Measurements from ENCODE around the gene TMEM119. TPM values are rescaled to one million over a fixed set of nuclear protein-coding genes. Genes with fewer than 3 reads are reported as not detected.

TMEM119 gene
- total RNA-seq, 1 experiment from 2014 or later: not detected

DNA sequence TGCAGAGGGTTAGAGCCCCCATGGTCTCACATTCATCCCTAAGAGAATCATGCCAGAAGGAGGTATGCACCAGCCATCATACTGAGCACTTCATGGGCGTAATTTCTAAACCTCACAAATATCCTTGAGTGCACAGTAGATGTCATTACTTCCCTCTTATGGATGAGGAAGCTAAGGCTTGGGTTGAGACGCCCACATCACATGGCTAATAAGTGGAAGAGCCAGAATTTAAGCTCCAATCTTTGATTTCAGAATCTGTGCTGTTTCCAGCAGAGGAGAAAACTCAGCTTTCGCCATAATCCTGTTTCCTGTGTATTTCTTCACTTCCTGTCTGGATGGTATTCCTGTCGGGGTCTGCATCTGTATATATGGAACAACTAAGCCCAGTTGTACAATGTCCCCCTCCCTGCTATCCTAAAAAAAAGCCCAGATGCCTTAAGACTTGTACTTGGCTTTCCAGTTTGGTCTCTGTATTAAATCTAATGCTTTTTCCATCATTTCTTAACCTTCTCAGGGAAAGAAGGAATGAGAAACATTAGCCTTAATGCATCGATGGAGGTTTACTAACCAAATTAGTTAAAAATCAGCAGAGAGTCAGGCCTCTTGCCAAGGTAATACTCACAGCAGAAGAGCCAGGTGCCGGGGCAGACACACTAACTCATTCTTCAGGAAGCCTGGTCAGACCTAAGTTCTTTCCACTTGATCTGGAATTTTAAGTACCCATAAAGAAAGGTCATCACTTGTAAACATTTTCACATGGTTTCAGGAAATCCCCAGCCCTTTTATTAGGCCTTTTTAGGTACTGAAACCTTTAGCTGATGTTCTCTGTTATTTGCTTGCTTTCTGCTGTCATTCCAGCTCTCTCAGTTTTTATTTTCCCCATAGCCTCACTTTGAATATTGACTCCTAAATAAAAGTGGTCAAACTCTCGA, 30.2 kb downstream of the TMEM119 start:
- Histone ChIP-seq H3K36me3 (ENCODE audit: insufficient read depth, low read length, poor library complexity, severe bottlenecking) (peaks cover 52% of the 10 kb centered on the region), H3K4me3 (ENCODE audit: low read depth, low read length, poor library complexity, severe bottlenecking) (no peak overlapping the region), H3K27me3 (replicated peaks; ENCODE audit: insufficient read depth, low read depth, low read length, poor library complexity) (no peaks in the 10 kb centered on the region), H3K27ac (ENCODE audit: low read depth, low read length, poor library complexity, severe bottlenecking) (peak overlapping the region; percentile 77), H3K4me1 (ENCODE audit: insufficient read depth, low read length, poor library complexity, severe bottlenecking) (peaks cover 40% of the 10 kb centered on the region), H3K9me3 (ENCODE audit: low read depth, low read length, poor library complexity, severe bottlenecking) (no peaks in the 10 kb centered on the region)
- BruUV-seq (replicated peaks): no TSS peak
- intact Hi-C loops (cut with micrococcal nuclease; ENCODE audit: unreplicated experiment): loop anchor here (10.0 kb wide), 1 partner anchor 167 kb away; the partner anchor contains the start of gene CORO1C
- TF ChIP-seq EZH2 (IDR thresholded peaks at IDR 0.05; ENCODE audit: borderline replicate concordance, low read depth, low read length, poor library complexity, severe bottlenecking): no peak
- TF ChIP-seq, protein P1, sequence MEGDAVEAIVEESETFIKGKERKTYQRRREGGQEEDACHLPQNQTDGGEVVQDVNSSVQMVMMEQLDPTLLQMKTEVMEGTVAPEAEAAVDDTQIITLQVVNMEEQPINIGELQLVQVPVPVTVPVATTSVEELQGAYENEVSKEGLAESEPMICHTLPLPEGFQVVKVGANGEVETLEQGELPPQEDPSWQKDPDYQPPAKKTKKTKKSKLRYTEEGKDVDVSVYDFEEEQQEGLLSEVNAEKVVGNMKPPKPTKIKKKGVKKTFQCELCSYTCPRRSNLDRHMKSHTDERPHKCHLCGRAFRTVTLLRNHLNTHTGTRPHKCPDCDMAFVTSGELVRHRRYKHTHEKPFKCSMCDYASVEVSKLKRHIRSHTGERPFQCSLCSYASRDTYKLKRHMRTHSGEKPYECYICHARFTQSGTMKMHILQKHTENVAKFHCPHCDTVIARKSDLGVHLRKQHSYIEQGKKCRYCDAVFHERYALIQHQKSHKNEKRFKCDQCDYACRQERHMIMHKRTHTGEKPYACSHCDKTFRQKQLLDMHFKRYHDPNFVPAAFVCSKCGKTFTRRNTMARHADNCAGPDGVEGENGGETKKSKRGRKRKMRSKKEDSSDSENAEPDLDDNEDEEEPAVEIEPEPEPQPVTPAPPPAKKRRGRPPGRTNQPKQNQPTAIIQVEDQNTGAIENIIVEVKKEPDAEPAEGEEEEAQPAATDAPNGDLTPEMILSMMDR (conservative IDR thresholded peaks at IDR 0.05; ENCODE audit: low read depth, low read length): no peak
- ChIA-PET POLR2A (ENCODE audit: low non-redundant PET) (no interaction called here), CTCF (interaction anchor here (1.3 kb wide), 1 partner anchor 51 kb away, joined by 5 read pairs; no protein-coding TSS in a partner anchor)
- peak; percentile 66 for DNase-seq (ENCODE audit: low spot score)

DNA sequence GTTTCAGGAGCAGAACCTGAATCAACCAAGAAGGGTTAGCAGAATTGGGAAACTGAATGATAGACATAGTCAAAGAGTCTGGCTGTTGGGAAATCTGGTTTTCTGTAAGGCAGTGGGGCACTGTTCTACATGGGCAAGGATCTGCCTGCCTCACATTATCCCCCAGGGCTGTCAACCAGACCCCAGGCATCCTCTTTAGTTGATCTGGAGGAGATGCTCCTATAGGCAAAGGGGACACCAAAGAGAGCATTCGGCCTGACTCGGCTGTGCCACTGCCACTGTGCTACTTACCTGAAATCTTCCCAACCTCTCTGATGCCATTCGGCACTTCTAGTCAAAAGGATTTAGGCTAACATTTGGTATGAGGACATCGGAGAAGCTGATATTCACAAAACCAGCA, 31.4 kb downstream of the TMEM119 start:
- H3K36me3 ChIP-seq (ENCODE audit: insufficient read depth, low read length, poor library complexity, severe bottlenecking): peaks cover 52% of the 10 kb centered on the region
- no TSS peak for BruUV-seq (replicated peaks)
- ChIA-PET CTCF (interaction anchor here (0.6 kb wide), 1 partner anchor 55 kb away, joined by 4 read pairs; no protein-coding TSS in a partner anchor), POLR2A (ENCODE audit: low non-redundant PET) (no interaction called here)
- no peak for DNase-seq (ENCODE audit: low spot score)
- no peaks in the 10 kb centered on the region for H3K9me3 ChIP-seq (ENCODE audit: low read depth, low read length, poor library complexity, severe bottlenecking)
- intact Hi-C loops (cut with micrococcal nuclease; ENCODE audit: unreplicated experiment): loop anchor here (10.0 kb wide), 1 partner anchor 168 kb away; the partner anchor contains the start of gene CORO1C
- H3K27ac ChIP-seq (ENCODE audit: low read depth, low read length, poor library complexity, severe bottlenecking): peak overlapping the region; percentile 77
- no peak overlapping the region for H3K4me3 ChIP-seq (ENCODE audit: low read depth, low read length, poor library complexity, severe bottlenecking)
- no peaks in the 10 kb centered on the region for H3K27me3 ChIP-seq (replicated peaks; ENCODE audit: insufficient read depth, low read depth, low read length, poor library complexity)
- no peak for TF ChIP-seq EZH2 (IDR thresholded peaks at IDR 0.05; ENCODE audit: borderline replicate concordance, low read depth, low read length, poor library complexity, severe bottlenecking)
- TF ChIP-seq, protein P1 (conservative IDR thresholded peaks at IDR 0.05; ENCODE audit: low read depth, low read length): no peak
- peaks cover 40% of the 10 kb centered on the region for H3K4me1 ChIP-seq (ENCODE audit: insufficient read depth, low read length, poor library complexity, severe bottlenecking)

DNA sequence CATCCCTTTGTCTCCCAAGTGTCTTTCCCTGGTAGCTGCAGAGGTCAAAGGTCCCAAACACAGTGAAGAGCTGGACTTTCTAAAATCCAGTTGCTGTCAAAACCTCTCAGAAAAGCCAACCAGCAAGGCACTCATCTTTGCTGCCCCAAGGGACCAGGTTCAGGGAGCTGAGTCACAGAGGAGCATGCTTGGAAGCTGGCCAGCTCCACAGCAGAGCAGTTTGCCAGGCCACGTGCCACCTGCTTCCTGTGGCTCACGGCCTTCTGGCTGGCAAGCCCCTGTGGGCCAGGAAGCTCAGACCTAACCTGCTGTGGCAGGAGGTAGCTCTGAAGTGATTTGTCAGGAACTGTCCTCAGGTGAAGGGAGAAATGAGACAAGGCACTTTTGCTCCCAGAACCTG, 31.9 kb downstream of the TMEM119 start:
- peak; percentile 89 for DNase-seq (ENCODE audit: low spot score)
- Histone ChIP-seq H3K4me3 (ENCODE audit: low read depth, low read length, poor library complexity, severe bottlenecking) (no peak overlapping the region), H3K27ac (ENCODE audit: low read depth, low read length, poor library complexity, severe bottlenecking) (peak overlapping the region; percentile 77), H3K9me3 (ENCODE audit: low read depth, low read length, poor library complexity, severe bottlenecking) (no peaks in the 10 kb centered on the region), H3K4me1 (ENCODE audit: insufficient read depth, low read length, poor library complexity, severe bottlenecking) (peaks cover 40% of the 10 kb centered on the region), H3K27me3 (replicated peaks; ENCODE audit: insufficient read depth, low read depth, low read length, poor library complexity) (no peaks in the 10 kb centered on the region), H3K36me3 (ENCODE audit: insufficient read depth, low read length, poor library complexity, severe bottlenecking) (peaks cover 52% of the 10 kb centered on the region)
- no TSS peak for BruUV-seq (replicated peaks)
- no peak for TF ChIP-seq EZH2 (IDR thresholded peaks at IDR 0.05; ENCODE audit: borderline replicate concordance, low read depth, low read length, poor library complexity, severe bottlenecking)
- TF ChIP-seq, protein P1 (conservative IDR thresholded peaks at IDR 0.05; ENCODE audit: low read depth, low read length): no peak
- intact Hi-C loops (cut with micrococcal nuclease; ENCODE audit: unreplicated experiment): loop anchor here (10.0 kb wide), 1 partner anchor 169 kb away; the partner anchor contains the start of gene CORO1C
- POLR2A ChIA-PET (ENCODE audit: low non-redundant PET): no interaction called here
- CTCF ChIA-PET: interaction anchor here (0.6 kb wide), 1 partner anchor 56 kb away, joined by 4 read pairs; no protein-coding TSS in a partner anchor
